IMR-90 (cell line): ENCODE data around the gene OTULINL. TPM values are rescaled to one million over a fixed set of nuclear protein-coding genes. Genes with fewer than 3 reads are reported as not detected.

Experiments used
- ATAC-seq: fragments of 200-7000 bp; cut with Tn5 transposase; 2 replicates; pipeline ENCODE4 v1.9.1; 2020; ENCODE audit warnings: low read depth, mild to moderate bottlenecking, moderate library complexity
- BruUV-seq: library from RNA; stranded (reverse); fragments of 400-500 nt; replicated peaks from 2 replicates; lab custom pipeline; 2021; lab: Mats Ljungman, UMichigan
- CTCF ChIA-PET: fragments of 300-600 bp; formaldehyde crosslinking; extraction: SDS; loops from one replicate; lab custom pipeline; 2021; ENCODE audit warnings: antibody characterized with exemption; lab: Yijun Ruan, JAX
- POLR2A ChIA-PET: fragments of 300-600 bp; sonication (Branson Sonifier 250); formaldehyde crosslinking; loops from one replicate; lab custom pipeline; 2022; ENCODE audit warnings: antibody characterized with exemption; ENCODE audit not compliant: unreplicated experiment; lab: Charles Lee
- DNase-seq: peaks from one replicate; pipeline ENCODE4 v3.0.0; 2013
- H2AFZ ChIP-seq: replicated peaks from 2 replicates; pipeline ENCODE3; 2013; ENCODE audit warnings: low read length, mild to moderate bottlenecking; ENCODE audit not compliant: poor library complexity
- H2AK5ac ChIP-seq: 2 replicates; pipeline ENCODE4 v1.6.1; 2013; ENCODE audit warnings: low read depth, low read length, inconsistent platforms
- H2AK9ac ChIP-seq: replicated peaks from 2 replicates; pipeline ENCODE3; 2013; ENCODE audit warnings: mild to moderate bottlenecking, low read depth, low read length, moderate library complexity; ENCODE audit not compliant: poor library complexity
- H2BK120ac ChIP-seq: 2 replicates; pipeline ENCODE4 v1.6.1; 2013; ENCODE audit warnings: low read depth, low read length, inconsistent platforms
- H2BK15ac ChIP-seq: 3 replicates; pipeline ENCODE4 v1.6.1; 2013; ENCODE audit warnings: low read depth, low read length, inconsistent platforms
- H2BK20ac ChIP-seq: 2 replicates; pipeline ENCODE4 v1.6.1; 2013; ENCODE audit warnings: low read depth, mild to moderate bottlenecking, inconsistent platforms, low read length, moderate library complexity
- H2BK5ac ChIP-seq: 2 replicates; pipeline ENCODE4 v1.6.1; 2013; ENCODE audit warnings: mild to moderate bottlenecking, low read depth, low read length, inconsistent platforms; ENCODE audit not compliant: poor library complexity, severe bottlenecking
- H3K14ac ChIP-seq: replicated peaks from 2 replicates; pipeline ENCODE4 v1.6.1; 2013; ENCODE audit warnings: low read depth, low read length, inconsistent platforms
- H3K18ac ChIP-seq: 2 replicates; pipeline ENCODE4 v1.6.1; 2013; ENCODE audit warnings: low read depth, low read length, control low read depth
- H3K23ac ChIP-seq: 2 replicates; pipeline ENCODE4 v1.6.1; 2013; ENCODE audit warnings: low read depth, low read length, inconsistent platforms
- H3K27ac ChIP-seq: 2 replicates; pipeline ENCODE4 v1.5.1; 2013; ENCODE audit warnings: mild to moderate bottlenecking, control low read depth, low read length; ENCODE audit not compliant: insufficient read depth
- H3K27me3 ChIP-seq: 2 replicates; pipeline ENCODE4 v1.6.1; 2013; ENCODE audit warnings: low read length; ENCODE audit not compliant: control insufficient read depth, insufficient read depth
- H3K36me3 ChIP-seq: 2 replicates; pipeline ENCODE4 v1.6.1; 2013; ENCODE audit warnings: low read length, mixed read lengths; ENCODE audit not compliant: control insufficient read depth, insufficient read depth
- H3K4ac ChIP-seq: 2 replicates; pipeline ENCODE4 v1.6.1; 2013; ENCODE audit warnings: low read depth, low read length, inconsistent platforms
- H3K4me1 ChIP-seq: 2 replicates; pipeline ENCODE4 v1.6.1; 2013; ENCODE audit warnings: low read length, mixed read lengths; ENCODE audit not compliant: control insufficient read depth, insufficient read depth
- H3K4me2 ChIP-seq: 2 replicates; pipeline ENCODE4 v1.6.1; 2013; ENCODE audit warnings: low read depth, mild to moderate bottlenecking, control low read depth, low read length, moderate library complexity
- H3K4me3 ChIP-seq: 2 replicates; pipeline ENCODE4 v1.5.1; 2013; ENCODE audit warnings: low read depth, mild to moderate bottlenecking, control low read depth, low read length, moderate library complexity; ENCODE audit not compliant: insufficient read depth
- H3K56ac ChIP-seq: 2 replicates; pipeline ENCODE4 v1.6.1; 2013; ENCODE audit warnings: low read length, inconsistent platforms; ENCODE audit not compliant: insufficient read depth; ENCODE audit errors: extremely low read depth
- H3K79me1 ChIP-seq, 2 experiments: 2 replicates each; pipeline ENCODE4 v1.6.1; 2013; ENCODE audit warnings: low read length in 2 of 2, inconsistent platforms in 1 of 2, low read depth in 1 of 2
- H3K9ac ChIP-seq: 2 replicates; pipeline ENCODE4 v1.6.1; 2013; ENCODE audit warnings: low read depth, low read length, control low read depth
- H3K9me1 ChIP-seq: 2 replicates; pipeline ENCODE4 v1.6.1; 2013; ENCODE audit warnings: low read length, inconsistent platforms; ENCODE audit not compliant: insufficient read depth
- H3K9me3 ChIP-seq: 2 replicates; pipeline ENCODE4 v1.6.1; 2013; ENCODE audit warnings: low read length; ENCODE audit not compliant: control insufficient read depth, insufficient read depth
- H4K20me1 ChIP-seq: 2 replicates; pipeline ENCODE4 v1.6.1; 2013; ENCODE audit warnings: low read length, inconsistent platforms; ENCODE audit not compliant: insufficient read depth
- H4K5ac ChIP-seq: 2 replicates; pipeline ENCODE4 v1.6.1; 2013; ENCODE audit warnings: mild to moderate bottlenecking, low read depth, low read length, control low read depth
- H4K8ac ChIP-seq, 2 experiments: 2 replicates each; pipeline ENCODE4 v1.6.1; 2013; ENCODE audit warnings: low read depth in 2 of 2, low read length in 2 of 2, control low read depth in 1 of 2, inconsistent platforms in 1 of 2
- H4K91ac ChIP-seq: 2 replicates; pipeline ENCODE4 v1.6.1; 2013; ENCODE audit warnings: low read depth, low read length, inconsistent platforms; ENCODE audit not compliant: insufficient read depth
- BHLHE40 ChIP-seq: fragments of 150-350 bp; IDR thresholded peaks from 2 replicates; pipeline ENCODE4 v1.6.1; 2016; ENCODE audit warnings: mild to moderate bottlenecking, low read depth, low read length
- CEBPB ChIP-seq: IDR thresholded peaks from 2 replicates; pipeline ENCODE4 v1.6.1; 2012; ENCODE audit warnings: low read depth, low read length, improper control_type of control experiment
- CHD1 ChIP-seq: IDR thresholded peaks from 2 replicates; pipeline ENCODE4 v1.6.1; 2012; ENCODE audit warnings: low read depth, low read length, improper control_type of control experiment
- CTCF ChIP-seq: conservative IDR thresholded peaks from 2 replicates; pipeline ENCODE4 v1.5.1; 2012; ENCODE audit warnings: mild to moderate bottlenecking, low read depth, low read length, improper control_type of control experiment
- ELK1 ChIP-seq: fragments of 150-350 bp; IDR thresholded peaks from 2 replicates; pipeline ENCODE4 v1.6.1; 2016; ENCODE audit warnings: low read depth, mild to moderate bottlenecking, low read length, moderate library complexity, borderline replicate concordance
- FOS ChIP-seq: fragments of 150-350 bp; IDR thresholded peaks from 2 replicates; pipeline ENCODE4 v1.6.1; 2016; ENCODE audit warnings: low read depth, low read length
- MAFK ChIP-seq: IDR thresholded peaks from 2 replicates; pipeline ENCODE4 v1.6.1; 2012; ENCODE audit warnings: low read depth, low read length, improper control_type of control experiment
- MAZ ChIP-seq: IDR thresholded peaks from 2 replicates; pipeline ENCODE4 v1.6.1; 2012; ENCODE audit warnings: low read depth, mild to moderate bottlenecking, low read length, improper control_type of control experiment, moderate library complexity, borderline replicate concordance
- MXI1 ChIP-seq: IDR thresholded peaks from 2 replicates; pipeline ENCODE4 v1.6.1; 2012; ENCODE audit warnings: low read depth, mild to moderate bottlenecking, low read length, moderate library complexity, borderline replicate concordance
- NFE2L2 ChIP-seq: fragments of 150-350 bp; IDR thresholded peaks from 2 replicates; pipeline ENCODE4 v1.6.1; 2016; ENCODE audit warnings: low read depth, mild to moderate bottlenecking, low read length
- POLR2A ChIP-seq: IDR thresholded peaks from 2 replicates; pipeline ENCODE4 v1.6.1; 2012; ENCODE audit warnings: mild to moderate bottlenecking, low read depth, low read length
- RAD21 ChIP-seq: IDR thresholded peaks from 2 replicates; pipeline ENCODE4 v1.6.1; 2012; ENCODE audit warnings: low read length, improper control_type of control experiment
- RCOR1 ChIP-seq: IDR thresholded peaks from 2 replicates; pipeline ENCODE4 v1.6.1; 2012; ENCODE audit warnings: mild to moderate bottlenecking, low read length, improper control_type of control experiment; ENCODE audit not compliant: insufficient replicate concordance
- RFX5 ChIP-seq: IDR thresholded peaks from 2 replicates; pipeline ENCODE4 v1.8.0; 2012; ENCODE audit warnings: low read depth, mild to moderate bottlenecking, low read length, moderate library complexity
- SMC3 ChIP-seq: fragments of 150-350 bp; IDR thresholded peaks from 2 replicates; pipeline ENCODE4 v1.6.1; 2016; ENCODE audit warnings: low read depth, mild to moderate bottlenecking, antibody characterized with exemption, low read length, moderate library complexity
- USF2 ChIP-seq: fragments of 150-350 bp; IDR thresholded peaks from 2 replicates; pipeline ENCODE4 v1.6.1; 2017; ENCODE audit warnings: mild to moderate bottlenecking, antibody characterized with exemption, low read length, low read depth
- WGBS, 2 experiments: methylation state at CpG; one replicate each; pipeline versions ENCODE4 v1.1.5 to v1.1.7; 2013; ENCODE audit warnings: missing lambda C conversion rate in 2 of 2; ENCODE audit not compliant: insufficient read length in 1 of 2; ENCODE audit errors: extremely low coverage in 2 of 2; 5-methylcytosine and 5-hydroxymethylcytosine counted together
- dilution Hi-C: fragments of 300-500 bp; cut with HindIII; formaldehyde crosslinking; loops from one replicate; pipeline ENCODE4 v1.14.3; 2018; ENCODE audit warnings: low sequenced_read_pairs; ENCODE audit not compliant: unreplicated experiment
- in situ Hi-C: fragments of 300-500 bp; cut with MboI; formaldehyde crosslinking; loops from 3 replicates; pipeline ENCODE4 v1.14.3; 2019; ENCODE audit warnings: low sequenced_read_pairs, inconsistent platforms, mixed read lengths
- intact Hi-C: fragments of 100-400 bp; cut with micrococcal nuclease; formaldehyde crosslinking; loops from 2 replicates; pipeline ENCODE4 v1.10.0; 2022
- polyA plus RNA-seq, 3 experiments: library from polyadenylated mRNA; depleted of rRNA; stranded (reverse); fragments of >200 nt; gene quantifications; 2 replicates each; pipeline ENCODE4 v1.2.3, GENCODE V29; 2012; ENCODE audit warnings: low replicate concordance in 1 of 3
- total RNA-seq: library from RNA; depleted of rRNA; stranded (reverse); fragments of >200 nt; gene quantifications from 2 replicates; pipeline ENCODE4 v1.2.3, GENCODE V29; 2012

Gene OTULINL
- total and polyA plus RNA-seq, 2 of the 4 experiments (the other 2 are of a cell fraction), result 0.09 to 0.18 TPM

GRCh38 chr5:14576206-14576605 is 5.4 kb upstream of the OTULINL start:
- no peak overlapping the region for H2BK15ac ChIP-seq
- no peak overlapping the region for H2AFZ ChIP-seq
- no peak overlapping the region for H3K18ac ChIP-seq
- no peak overlapping the region for H3K14ac ChIP-seq
- no peak overlapping the region for H3K9ac ChIP-seq
- H3K4me3 ChIP-seq, result no peak overlapping the region
- H2AK9ac ChIP-seq, result no peak overlapping the region
- peaks cover 5% of the 10 kb centered on the region for H3K9me3 ChIP-seq
- no peak overlapping the region for H2BK120ac ChIP-seq
- peaks cover 40% of the 10 kb centered on the region for H3K27me3 ChIP-seq
- H3K4me2 ChIP-seq, result no peak overlapping the region
- H4K20me1 ChIP-seq, result no peaks in the 10 kb centered on the region
- DNase-seq (no peak), ATAC-seq (no peak)
- H3K36me3 ChIP-seq, result no peaks in the 10 kb centered on the region
- intact Hi-C loops (no loop called here), in situ Hi-C loops (no loop called here), dilution Hi-C loops (no loop called here)
- H3K23ac ChIP-seq, result no peak overlapping the region
- no peaks in the 10 kb centered on the region for H3K9me1 ChIP-seq
- CTCF ChIA-PET, result interaction anchor here (1.1 kb wide), 1 partner anchor 19 kb away, joined by 3 read pairs; no protein-coding TSS in a partner anchor
- POLR2A ChIA-PET, result interaction anchor here (0.6 kb wide), 1 partner anchor 23 kb away, joined by 3 read pairs; no protein-coding TSS in a partner anchor
- no peak overlapping the region for H3K4ac ChIP-seq
- TF ChIP-seq SMC3, result no peak
- no peak for TF ChIP-seq NFE2L2
- TF ChIP-seq RFX5, result no peak
- no peak for TF ChIP-seq POLR2A
- TF ChIP-seq BHLHE40, result no peak
- no peak for TF ChIP-seq CTCF
- TF ChIP-seq MXI1, result no peak
- TF ChIP-seq CHD1, result no peak
- no peak for TF ChIP-seq CEBPB
- no peak for TF ChIP-seq USF2
- no peak for TF ChIP-seq MAZ
- TF ChIP-seq MAFK, result no peak
- TF ChIP-seq ELK1, result no peak
- TF ChIP-seq RAD21, result no peak
- no peak for TF ChIP-seq RCOR1
- no peak for TF ChIP-seq FOS
- no peak overlapping the region for H3K27ac ChIP-seq
- no peak overlapping the region for H2BK20ac ChIP-seq
- no peaks in the 10 kb centered on the region for H3K79me1 ChIP-seq
- H3K4me1 ChIP-seq, result no peaks in the 10 kb centered on the region
- H3K56ac ChIP-seq, result no peak overlapping the region
- no peak overlapping the region for H4K91ac ChIP-seq
- no peak overlapping the region for H4K8ac ChIP-seq
- 37% methylated on average over 3 of the region's 7 CpGs; no CpG with 5 or more reads in 1 of the 2 experiments for WGBS, 2 experiments
- no peak overlapping the region for H4K5ac ChIP-seq
- no peak overlapping the region for H2AK5ac ChIP-seq
- H2BK5ac ChIP-seq, result no peak overlapping the region
- no TSS peak for BruUV-seq
